B cell (primary cell): Measurements from ENCODE around the gene TRIM66. TPM values are rescaled to one million over a fixed set of nuclear protein-coding genes. Genes with fewer than 3 reads are reported as not detected.

Experiments used
- ATAC-seq: fragments of 200-7000 bp; cut with Tn5 transposase; one replicate; pipeline ENCODE4 v1.10.0; 2021; ENCODE audit warnings: low read depth, mild to moderate bottlenecking, moderate number of reproducible peaks, moderate library complexity
- CTCF ChIA-PET: fragments of 350-600 bp; sonication (Branson Sonifier 250); formaldehyde crosslinking; loops from one replicate; lab custom pipeline; 2021; ENCODE audit warnings: antibody characterized with exemption, inconsistent platforms; lab: Charles Lee
- POLR2A ChIA-PET: fragments of 350-600 bp; sonication (Branson Sonifier 250); formaldehyde crosslinking; loops from one replicate; lab custom pipeline; 2021; ENCODE audit warnings: antibody characterized with exemption; lab: Charles Lee
- DNase-seq: peaks from one replicate; pipeline ENCODE4 v3.0.0; 2013
- H2AFZ ChIP-seq: 2 replicates; pipeline ENCODE4 v1.6.1; 2012; ENCODE audit warnings: mild to moderate bottlenecking, low read depth, low read length; ENCODE audit not compliant: insufficient read depth, poor library complexity, severe bottlenecking
- H3K27ac ChIP-seq, 2 donors: 1 replicate in 1 of 2; 2 replicates in 1 of 2; pipeline ENCODE4 v1.5.1; 2012 to 2013; ENCODE audit warnings: low read length in 2 of 2, mild to moderate bottlenecking in 2 of 2, moderate library complexity in 1 of 2
- H3K27me3 ChIP-seq, 4 experiments: fragments of 200-600 bp in 1 of 4; sonication (generic) in 1 of 4; replicated peaks in 1 of 4; 1 replicate in 2 of 4; 2 replicates in 2 of 4; pipeline versions ENCODE4 v1.6.1 to v1.7.0; 2013 to 2016; ENCODE audit warnings: low read length in 3 of 4, mild to moderate bottlenecking in 2 of 4, mixed read lengths in 1 of 4, moderate library complexity in 1 of 4; ENCODE audit not compliant: insufficient read depth in 4 of 4, control insufficient read depth in 3 of 4; ENCODE audit errors: control extremely low read depth in 1 of 4
- H3K36me3 ChIP-seq, 2 experiments: replicated peaks in 1 of 2; 1 replicate in 1 of 2; 2 replicates in 1 of 2; pipeline versions ENCODE4 v1.6.1 to v1.7.1; 2013; ENCODE audit warnings: low read length in 1 of 2; ENCODE audit not compliant: insufficient read depth in 2 of 2, control insufficient read depth in 1 of 2; ENCODE audit errors: control extremely low read depth in 1 of 2, extremely low read depth in 1 of 2
- H3K4me1 ChIP-seq, 2 donors: fragments of 200-600 bp in 1 of 2; sonication (generic) in 1 of 2; 1 replicate in 1 of 2; 2 replicates in 1 of 2; pipeline versions ENCODE4 v1.5.1 to v1.6.1; 2013 to 2017; ENCODE audit warnings: low read length in 2 of 2; ENCODE audit not compliant: control insufficient read depth in 2 of 2, insufficient read depth in 2 of 2
- H3K4me2 ChIP-seq: replicated peaks from 2 replicates; pipeline ENCODE3; 2012; ENCODE audit warnings: mild to moderate bottlenecking, low read depth, low read length; ENCODE audit not compliant: poor library complexity, severe bottlenecking
- H3K4me3 ChIP-seq, 5 experiments: fragments of 200-600 bp in 1 of 5; sonication (generic) in 1 of 5; 1 replicate in 3 of 5; 2 replicates in 2 of 5; pipeline versions ENCODE4 v1.5.1 to v1.7.0; 2011 to 2016; ENCODE audit warnings: low read length in 4 of 5, mild to moderate bottlenecking in 4 of 5, low read depth in 2 of 5, control low read depth in 1 of 5, moderate library complexity in 1 of 5; ENCODE audit not compliant: insufficient read depth in 1 of 5; ENCODE audit errors: control extremely low read depth in 1 of 5, extremely low read depth in 1 of 5
- H3K79me2 ChIP-seq: fragments of 200-600 bp; sonication (generic); one replicate; pipeline ENCODE4 v1.6.0; 2016; ENCODE audit warnings: low read length; ENCODE audit not compliant: control insufficient read depth, insufficient read depth
- H3K9ac ChIP-seq: fragments of 200-600 bp; sonication (generic); 2 replicates; pipeline ENCODE4 v1.6.1; 2017; ENCODE audit warnings: mild to moderate bottlenecking, low read length, moderate library complexity
- H3K9me3 ChIP-seq, 3 donors: one replicate each; pipeline versions ENCODE4 v1.6.1 to v1.7.1; 2013; ENCODE audit warnings: low read length in 2 of 3; ENCODE audit not compliant: control insufficient read depth in 2 of 3, insufficient read depth in 1 of 3; ENCODE audit errors: control extremely low read depth in 1 of 3
- H4K20me1 ChIP-seq: 2 replicates; pipeline ENCODE4 v1.6.0; 2012; ENCODE audit warnings: mild to moderate bottlenecking, low read length; ENCODE audit not compliant: insufficient read depth, control insufficient read depth, poor library complexity, severe bottlenecking
- H3K27ac Mint-ChIP-seq: one replicate; pipeline ENCODE4 v1.8.0; 2021; ENCODE audit warnings: mixed read lengths
- H3K27me3 Mint-ChIP-seq: one replicate; pipeline ENCODE4 v1.8.0; 2021; ENCODE audit warnings: mixed read lengths
- H3K4me1 Mint-ChIP-seq: one replicate; pipeline ENCODE4 v1.8.0; 2021; ENCODE audit warnings: mixed read lengths
- H3K4me3 Mint-ChIP-seq: one replicate; pipeline ENCODE4 v1.8.0; 2021; ENCODE audit warnings: mixed read lengths
- H3K9me3 Mint-ChIP-seq: one replicate; pipeline ENCODE4 v1.8.0; 2022; ENCODE audit warnings: mixed read lengths; ENCODE audit not compliant: insufficient read depth
- CTCF ChIP-seq: fragments of 200-600 bp; IDR thresholded peaks from one replicate; pipeline ENCODE4 v1.8.0; 2022; ENCODE audit warnings: antibody characterized with exemption, mild to moderate bottlenecking
- EZH2 ChIP-seq: IDR thresholded peaks from 2 replicates; pipeline ENCODE4 v1.6.1; 2012; ENCODE audit warnings: borderline replicate concordance, low read depth, mild to moderate bottlenecking, moderate library complexity, low read length; ENCODE audit not compliant: insufficient read depth, poor library complexity, severe bottlenecking
- WGBS: methylation state at CpG from one replicate; pipeline ENCODE4 v1.1.5; 2013; ENCODE audit warnings: missing lambda C conversion rate; ENCODE audit not compliant: insufficient coverage; 5-methylcytosine and 5-hydroxymethylcytosine counted together
- intact Hi-C: fragments of 100-400 bp; cut with micrococcal nuclease; formaldehyde crosslinking; loops from one replicate; pipeline ENCODE4 v1.10.0; 2022
- polyA plus RNA-seq: library from polyadenylated mRNA; depleted of rRNA; stranded (reverse); fragments of >200 nt; gene quantifications from 2 replicates; pipeline ENCODE4 v1.2.3, GENCODE V29; 2012
- total RNA-seq, 2 donors: library from RNA; stranded (reverse); fragments of 120-200 nt in 1 of 2; gene quantifications; 1 replicate in 1 of 2; 2 replicates in 1 of 2; pipeline versions ENCODE4 v1.2.3 to v1.2.4, GENCODE V29; 2013 to 2022

The TRIM66 gene
- total and polyA plus RNA-seq, 2 donors (not counting 1 experiment from before 2014, with no cell fraction given) = 11.1 to 21.1 TPM

- Histone ChIP-seq H3K9me3 (peaks cover 0 to 4% (median 0%) of the 10 kb centered on the region in 3 donors), H4K20me1 (no peaks in the 10 kb centered on the region), H3K4me3 (no peak overlapping the region), H3K4me1 (no peaks in the 10 kb centered on the region), H3K27ac (no peak overlapping the region), H3K9ac (no peak overlapping the region), H3K4me2 (no peak overlapping the region), H3K79me2 (no peaks in the 10 kb centered on the region), H2AFZ (no peak overlapping the region), H3K36me3 (peaks cover 17 to 71% of the 10 kb centered on the region in 2 experiments), H3K27me3 (no peaks in the 10 kb centered on the region)
- Mint-ChIP-seq H3K27ac (no peak overlapping the region), H3K27me3 (no peaks in the 10 kb centered on the region), H3K9me3 (no peaks in the 10 kb centered on the region), H3K4me1 (no peaks in the 10 kb centered on the region), H3K4me3 (no peak overlapping the region)
- 96% methylated on average over 2 of the region's 2 CpGs for WGBS
- ATAC-seq (no peak), DNase-seq (no peak)
- TF ChIP-seq CTCF = no peak
- POLR2A ChIA-PET = no interaction called here
- intact Hi-C loops = no loop called here
- CTCF ChIA-PET = no interaction called here
These were observed 46.3 kb downstream of the TRIM66 start for GRCh38 chr11:8636127-8636526.

GRCh38 chr11:8634498-8634897 is 48.0 kb downstream of the TRIM66 start:
- peaks cover 0 to 4% (median 0%) of the 10 kb centered on the region in 3 donors for H3K9me3 ChIP-seq

More at GRCh38 chr11:8634498-8634897, 48.0 kb downstream of the TRIM66 start:
- no peaks in the 10 kb centered on the region for H3K4me1 ChIP-seq
- H3K79me2 ChIP-seq = no peaks in the 10 kb centered on the region
- H3K27ac ChIP-seq = no peak overlapping the region
- no peaks in the 10 kb centered on the region for H3K27me3 ChIP-seq
- no peak overlapping the region for H3K4me3 Mint-ChIP-seq
- H3K9ac ChIP-seq = no peak overlapping the region
- no peaks in the 10 kb centered on the region for H3K9me3 Mint-ChIP-seq
- H3K4me1 Mint-ChIP-seq = no peaks in the 10 kb centered on the region
- no peak overlapping the region for H2AFZ ChIP-seq
- no peaks in the 10 kb centered on the region for H3K27me3 Mint-ChIP-seq
- intact Hi-C loops = no loop called here
- ChIA-PET POLR2A (no interaction called here), CTCF (no interaction called here)
- 78% methylated on average over 4 of the region's 6 CpGs for WGBS
- H3K27ac Mint-ChIP-seq = no peak overlapping the region
- DNase-seq = no peak
- no peak for ATAC-seq
- no peak overlapping the region for H3K4me3 ChIP-seq
- no peaks in the 10 kb centered on the region for H4K20me1 ChIP-seq
- H3K36me3 ChIP-seq = peaks cover 17 to 66% of the 10 kb centered on the region in 2 experiments
- no peak for TF ChIP-seq CTCF
- no peak for TF ChIP-seq EZH2
- H3K4me2 ChIP-seq = no peak overlapping the region
